MM.1S (cell line): Measurements from ENCODE around the gene PVRIG.
"Not testable (repeated sequence)": the region's sequence is repeated elsewhere in the genome, so short reads cannot be mapped to it uniquely, and the experiment has no call there.

Experiments used
- DNase-seq: peaks from one replicate; pipeline ENCODE4 v3.0.0-alpha.2; 2015
- H2AFZ ChIP-seq: fragments of 300-600 bp; sonication (generic); 2 replicates; pipeline ENCODE4 v1.6.0; 2016; ENCODE audit warnings: antibody characterized with exemption, low read length
- H3F3A ChIP-seq: fragments of 300-600 bp; sonication (generic); 2 replicates; pipeline ENCODE4 v1.6.1; 2016; ENCODE audit warnings: mild to moderate bottlenecking, antibody characterized with exemption, low read length, moderate library complexity, mixed read lengths; ENCODE audit not compliant: insufficient read depth
- H3K27ac ChIP-seq: fragments of 300-600 bp; sonication (generic); 2 replicates; pipeline ENCODE4 v1.5.1; 2016; ENCODE audit warnings: mild to moderate bottlenecking, low read length
- H3K27me3 ChIP-seq: fragments of 300-600 bp; sonication (generic); replicated peaks from 2 replicates; pipeline ENCODE4 v1.6.0; 2016; ENCODE audit warnings: low read length; ENCODE audit not compliant: insufficient read depth
- H3K36me3 ChIP-seq: fragments of 300-600 bp; sonication (generic); replicated peaks from 2 replicates; pipeline ENCODE4 v1.6.1; 2016; ENCODE audit warnings: mild to moderate bottlenecking, low read length, mixed read lengths; ENCODE audit not compliant: insufficient read depth
- H3K4me1 ChIP-seq: fragments of 300-600 bp; sonication (generic); 2 replicates; pipeline ENCODE4 v1.6.1; 2016; ENCODE audit warnings: low read length, mixed read lengths
- H3K4me2 ChIP-seq: fragments of 300-600 bp; sonication (generic); 2 replicates; pipeline ENCODE4 v1.6.0; 2016; ENCODE audit warnings: low read depth, low read length
- H3K4me3 ChIP-seq: fragments of 300-600 bp; sonication (generic); 2 replicates; pipeline ENCODE4 v1.5.1; 2016; ENCODE audit warnings: low read length, mixed read lengths
- H3K79me2 ChIP-seq: fragments of 300-600 bp; sonication (generic); 2 replicates; pipeline ENCODE4 v1.6.1; 2016; ENCODE audit warnings: mixed run types, low read length, mixed read lengths
- H3K9ac ChIP-seq: fragments of 300-600 bp; sonication (generic); 2 replicates; pipeline ENCODE4 v1.6.1; 2016; ENCODE audit warnings: low read length, mixed read lengths
- H3K9me2 ChIP-seq: fragments of 300-600 bp; sonication (generic); replicated peaks from 2 replicates; pipeline ENCODE4 v1.6.1; 2016; ENCODE audit warnings: mild to moderate bottlenecking, low read length, mixed read lengths; ENCODE audit not compliant: insufficient read depth
- H3K9me3 ChIP-seq: fragments of 300-600 bp; sonication (generic); replicated peaks from 2 replicates; pipeline ENCODE4 v1.6.1; 2016; ENCODE audit warnings: mild to moderate bottlenecking, low read length, mixed read lengths; ENCODE audit not compliant: insufficient read depth
- H4K20me1 ChIP-seq: fragments of 300-600 bp; sonication (generic); 2 replicates; pipeline ENCODE4 v1.6.1; 2016; ENCODE audit warnings: mild to moderate bottlenecking, low read length, moderate library complexity, mixed read lengths; ENCODE audit not compliant: insufficient read depth
- CTCF ChIP-seq: fragments of 300-600 bp; sonication (generic); IDR thresholded peaks from 2 replicates; pipeline ENCODE4 v1.5.1; 2016; ENCODE audit warnings: antibody characterized with exemption, low read length, mixed read lengths
- EZH2 ChIP-seq: fragments of 300-600 bp; sonication (generic); optimal IDR thresholded peaks from 2 replicates; pipeline ENCODE3; 2017; ENCODE audit warnings: low read depth, mild to moderate bottlenecking, antibody characterized with exemption, low read length, mixed read lengths
- EZH2phosphoT487 ChIP-seq: fragments of 300-600 bp; sonication (generic); IDR thresholded peaks from 2 replicates; pipeline ENCODE4 v1.6.1; 2018; ENCODE audit warnings: antibody characterized with exemption, low read length

The PVRIG gene

GRCh38 chr7:100175296-100175935 lies 44.3 kb upstream of the PVRIG start:
- H2AFZ ChIP-seq = no peak overlapping the region
- no peak overlapping the region for H3K27ac ChIP-seq
- TF ChIP-seq EZH2phosphoT487 (no peak), EZH2 (no peak), CTCF (no peak)
- no peak overlapping the region for H3K4me3 ChIP-seq
- no peak for DNase-seq
- no peaks in the 10 kb centered on the region for H3F3A ChIP-seq
- no peak overlapping the region for H3K4me2 ChIP-seq
- no peak overlapping the region for H3K9ac ChIP-seq
- no peaks in the 10 kb centered on the region for H3K79me2 ChIP-seq
- no peaks in the 10 kb centered on the region for H3K9me2 ChIP-seq
- H3K27me3 ChIP-seq = peaks cover 74% of the 10 kb centered on the region
- no peaks in the 10 kb centered on the region for H3K36me3 ChIP-seq
- no peaks in the 10 kb centered on the region for H4K20me1 ChIP-seq
- H3K9me3 ChIP-seq = no peaks in the 10 kb centered on the region
- H3K4me1 ChIP-seq = peaks cover 5% of the 10 kb centered on the region; the same call in 1 of the 2 replicates

- no peaks in the 10 kb centered on the region for H3K36me3 ChIP-seq
- H3K79me2 ChIP-seq = no peaks in the 10 kb centered on the region
- no peak overlapping the region for H3K27ac ChIP-seq
- peak overlapping the region; percentile 97; the same call in 1 of the 2 replicates for H2AFZ ChIP-seq
- H3K27me3 ChIP-seq = peaks cover 75% of the 10 kb centered on the region
- H4K20me1 ChIP-seq = no peaks in the 10 kb centered on the region
- H3K9me2 ChIP-seq = no peaks in the 10 kb centered on the region
- peak overlapping the region; percentile 98 for H3K4me2 ChIP-seq
- DNase-seq = no peak
- peak overlapping the region; percentile 65 for H3K4me3 ChIP-seq
- no peaks in the 10 kb centered on the region for H3K9me3 ChIP-seq
- no peaks in the 10 kb centered on the region for H3F3A ChIP-seq
- TF ChIP-seq EZH2phosphoT487 (no peak), CTCF (no peak), EZH2 (no peak)
- no peak overlapping the region for H3K9ac ChIP-seq
- peaks cover 5% of the 10 kb centered on the region; the same call in 1 of the 2 replicates for H3K4me1 ChIP-seq
Measured at GRCh38 chr7:100176096-100177044, 43.4 kb upstream of the PVRIG start.

- Histone ChIP-seq H2AFZ (peak within 1 kb of the TSS; percentile 97), H3K79me2 (no peaks in the 10 kb centered on the region), H3F3A (no peaks in the 10 kb centered on the region), H3K27ac (no peak within 1 kb of the TSS), H3K4me2 (peak within 1 kb of the TSS; percentile 98), H3K4me3 (peak within 1 kb of the TSS; percentile 65), H3K27me3 (peaks cover 76% of the 10 kb centered on the region), H3K4me1 (peaks cover 5% of the 10 kb centered on the region; the same call in 1 of the 2 replicates), H3K9me2 (no peaks in the 10 kb centered on the region), H3K9me3 (no peaks in the 10 kb centered on the region), H3K9ac (no peak within 1 kb of the TSS), H3K36me3 (no peaks in the 10 kb centered on the region), H4K20me1 (no peaks in the 10 kb centered on the region)
- DNase-seq = peak; percentile 96
- no peak for TF ChIP-seq CTCF
- no peak for TF ChIP-seq EZH2phosphoT487
- no peak for TF ChIP-seq EZH2
Measured at GRCh38 chr7:100177045-100178001, 42.4 kb upstream of the PVRIG start, which contains the start of the genes GPC2 and STAG3. TSS of gene GPC2 (minus strand) at chr7:100177381. CDS start at chr7:100177199, 182 bp downstream. TSS of gene STAG3 (plus strand) at chr7:100177918. CDS start at chr7:100180557, 2,639 bp downstream.

GRCh38 chr7:100180084-100180483 lies 39.7 kb upstream of the PVRIG start:
- peaks cover 56% of the 10 kb centered on the region for H3K27me3 ChIP-seq
- not testable (repeated sequence) for H2AFZ ChIP-seq, H3K27ac ChIP-seq, DNase-seq, H3F3A ChIP-seq, H3K4me3 ChIP-seq, H3K4me2 ChIP-seq, H3K4me1 ChIP-seq, H3K9ac ChIP-seq, H3K9me2 ChIP-seq, H4K20me1 ChIP-seq, H3K36me3 ChIP-seq, H3K9me3 ChIP-seq, H3K79me2 ChIP-seq
